B cell (primary cell): ENCODE measurements around the gene OVCA2.

Experiments used
- EZH2 ChIP-seq: IDR thresholded peaks from 2 replicates; pipeline ENCODE4 v1.6.1; 2012; ENCODE audit warnings: borderline replicate concordance, low read depth, mild to moderate bottlenecking, moderate library complexity, low read length; ENCODE audit not compliant: insufficient read depth, poor library complexity, severe bottlenecking
- TF ChIP-seq, protein P1 (sequence below): fragments of 200-600 bp; IDR thresholded peaks from one replicate; pipeline ENCODE4 v1.8.0; 2022; ENCODE audit warnings: antibody characterized with exemption, mild to moderate bottlenecking

DNA sequence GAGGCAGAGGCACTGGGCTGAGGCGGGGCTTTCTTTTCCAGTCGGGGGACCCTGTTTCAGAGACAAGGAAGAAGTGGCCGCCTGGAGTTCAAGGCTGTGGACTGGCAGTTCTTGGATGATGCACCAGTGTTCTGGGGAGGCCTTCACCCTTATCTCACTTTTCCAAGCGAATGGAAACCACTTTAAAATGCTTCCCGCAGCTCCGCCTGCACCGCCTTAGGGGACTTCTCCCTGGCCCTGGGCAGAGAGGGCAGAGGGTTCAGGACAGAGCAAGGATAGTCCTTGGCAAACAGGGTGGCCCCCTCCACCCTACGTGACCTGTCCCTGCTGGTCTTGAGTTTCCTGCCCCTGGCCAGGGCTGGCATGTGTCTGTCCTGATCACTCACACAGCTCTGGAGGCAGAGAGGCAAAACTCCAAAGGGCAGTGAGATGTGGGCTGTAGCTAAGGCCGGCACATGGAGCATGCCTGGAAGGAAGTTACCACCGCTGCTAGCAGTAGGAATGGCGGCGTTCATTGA lies 37.3 kb upstream of the OVCA2 start:
- TF ChIP-seq, protein P1, sequence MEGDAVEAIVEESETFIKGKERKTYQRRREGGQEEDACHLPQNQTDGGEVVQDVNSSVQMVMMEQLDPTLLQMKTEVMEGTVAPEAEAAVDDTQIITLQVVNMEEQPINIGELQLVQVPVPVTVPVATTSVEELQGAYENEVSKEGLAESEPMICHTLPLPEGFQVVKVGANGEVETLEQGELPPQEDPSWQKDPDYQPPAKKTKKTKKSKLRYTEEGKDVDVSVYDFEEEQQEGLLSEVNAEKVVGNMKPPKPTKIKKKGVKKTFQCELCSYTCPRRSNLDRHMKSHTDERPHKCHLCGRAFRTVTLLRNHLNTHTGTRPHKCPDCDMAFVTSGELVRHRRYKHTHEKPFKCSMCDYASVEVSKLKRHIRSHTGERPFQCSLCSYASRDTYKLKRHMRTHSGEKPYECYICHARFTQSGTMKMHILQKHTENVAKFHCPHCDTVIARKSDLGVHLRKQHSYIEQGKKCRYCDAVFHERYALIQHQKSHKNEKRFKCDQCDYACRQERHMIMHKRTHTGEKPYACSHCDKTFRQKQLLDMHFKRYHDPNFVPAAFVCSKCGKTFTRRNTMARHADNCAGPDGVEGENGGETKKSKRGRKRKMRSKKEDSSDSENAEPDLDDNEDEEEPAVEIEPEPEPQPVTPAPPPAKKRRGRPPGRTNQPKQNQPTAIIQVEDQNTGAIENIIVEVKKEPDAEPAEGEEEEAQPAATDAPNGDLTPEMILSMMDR: no peak
- no peak for TF ChIP-seq EZH2
